GM19324 (cell line): Measurements from ENCODE around the gene SYNE2.
"Not testable (repeated sequence)": the region's sequence is repeated elsewhere in the genome, so short reads cannot be mapped to it uniquely, and the experiment has no call there.

Experiments
- ATAC-seq: cut with Tn5 transposase; IDR thresholded peaks from one replicate; pipeline ENCODE4 v1.9.1; 2021; ENCODE audit warnings: mild to moderate bottlenecking, moderate library complexity; ENCODE audit not compliant: unreplicated experiment, low FRiP score

Gene SYNE2

DNA sequence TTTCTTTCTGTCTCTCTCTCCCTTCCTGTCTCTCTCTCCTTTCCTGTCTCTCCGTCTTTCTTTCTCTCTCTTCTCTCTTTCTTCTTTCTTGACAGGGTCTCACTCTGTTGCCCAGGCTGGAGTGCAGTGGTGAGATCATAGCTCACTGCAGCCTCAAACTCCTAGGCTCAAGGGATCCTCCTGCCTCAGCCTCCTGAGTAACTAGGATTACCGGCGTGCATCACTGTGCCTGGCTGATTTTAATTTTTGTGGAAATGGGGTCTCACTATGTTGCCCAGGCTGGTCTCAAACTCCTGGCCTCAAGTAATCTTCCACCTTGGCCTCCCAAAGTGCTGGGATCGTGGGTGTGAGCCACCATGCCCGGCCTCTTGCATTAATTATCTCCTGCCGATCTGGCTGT is 358.1 kb downstream of the SYNE2 start:
- ATAC-seq: not testable (repeated sequence)

DNA sequence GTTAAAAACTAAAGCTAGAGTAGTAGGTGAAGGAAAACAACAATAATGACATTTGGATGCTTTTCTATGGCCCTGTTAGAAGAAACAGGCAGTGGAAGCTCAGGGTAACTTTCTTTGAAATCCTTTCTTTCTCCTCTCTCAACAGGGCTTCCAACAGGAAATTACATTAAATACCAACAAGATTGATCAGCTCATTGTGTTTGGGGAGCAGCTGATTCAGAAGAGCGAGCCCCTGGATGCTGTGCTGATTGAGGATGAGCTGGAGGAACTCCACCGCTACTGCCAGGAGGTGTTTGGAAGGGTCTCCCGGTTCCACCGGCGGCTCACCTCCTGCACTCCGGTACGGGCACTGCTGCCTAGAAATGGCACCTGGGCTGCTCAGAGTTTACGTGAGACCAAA is 359.9 kb downstream of the SYNE2 start:
- no peak for ATAC-seq

DNA sequence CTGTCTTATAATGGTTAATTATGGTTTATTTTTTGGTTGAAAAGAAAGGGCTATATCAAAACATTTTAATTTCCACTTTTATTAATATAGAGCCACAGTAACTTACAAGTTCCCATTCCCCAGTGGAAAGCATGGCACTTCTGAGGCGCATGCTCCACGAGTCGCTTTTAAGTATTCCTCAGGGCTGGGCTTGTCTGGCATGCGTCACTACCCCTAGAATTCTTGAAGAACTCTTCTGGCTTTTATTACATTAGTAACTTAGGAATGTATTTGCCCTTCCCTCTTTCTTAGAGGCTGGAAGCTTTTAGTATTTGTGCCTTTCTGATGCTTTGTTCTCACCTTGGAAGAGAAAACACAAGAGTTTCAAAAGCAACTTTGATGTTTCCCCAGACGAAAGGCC is 360.3 kb downstream of the SYNE2 start:
- no peak for ATAC-seq

DNA sequence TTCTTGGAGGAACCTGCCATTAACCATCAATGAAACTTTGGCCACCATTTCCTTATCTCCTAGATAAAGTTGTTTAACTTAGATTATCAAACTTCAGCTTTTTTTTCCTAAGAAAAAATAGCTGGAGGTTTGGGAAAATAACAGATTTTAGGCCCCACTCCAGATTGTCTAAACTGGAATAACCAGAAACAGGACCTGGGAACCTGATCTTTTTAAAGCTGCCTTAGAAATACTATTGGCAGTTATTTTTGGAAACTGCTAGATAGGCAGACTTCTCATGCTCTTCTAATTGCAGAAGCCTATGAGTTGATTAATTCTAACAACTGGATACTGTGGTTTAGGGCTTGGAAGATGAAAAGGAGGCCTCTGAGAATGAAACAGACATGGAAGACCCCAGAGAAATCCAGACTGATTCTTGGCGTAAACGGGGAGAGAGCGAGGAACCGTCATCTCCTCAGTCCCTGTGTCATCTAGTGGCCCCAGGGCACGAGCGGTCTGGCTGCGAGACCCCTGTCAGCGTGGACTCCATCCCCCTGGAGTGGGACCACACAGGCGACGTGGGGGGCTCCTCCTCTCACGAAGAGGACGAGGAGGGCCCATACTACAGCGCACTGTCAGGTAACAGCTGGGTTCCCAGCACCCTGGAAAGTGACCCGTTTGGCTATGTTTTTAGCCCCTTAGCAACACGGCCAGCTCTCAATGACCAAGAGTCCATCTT is 361.2 kb downstream of the SYNE2 start:
- no peak for ATAC-seq

DNA sequence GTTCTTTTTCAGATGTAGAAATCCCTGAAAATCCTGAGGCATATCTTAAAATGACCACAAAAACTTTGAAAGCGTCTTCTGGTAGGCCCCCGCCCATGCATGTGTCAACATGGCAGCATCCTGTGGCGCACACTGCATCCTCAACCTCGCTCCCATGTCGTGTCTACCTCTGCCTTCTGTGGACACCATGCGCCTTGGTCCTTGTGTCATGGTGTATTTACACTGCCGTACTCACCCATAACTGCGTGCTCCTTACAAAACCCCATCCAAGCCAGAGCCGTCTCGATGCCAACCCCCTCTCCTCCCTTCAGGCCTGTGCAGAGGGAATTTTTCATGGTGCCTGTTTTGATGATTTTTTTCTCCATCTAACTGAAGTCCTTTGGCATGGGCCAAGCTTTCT is 362.5 kb downstream of the SYNE2 start:
- ATAC-seq: no peak

DNA sequence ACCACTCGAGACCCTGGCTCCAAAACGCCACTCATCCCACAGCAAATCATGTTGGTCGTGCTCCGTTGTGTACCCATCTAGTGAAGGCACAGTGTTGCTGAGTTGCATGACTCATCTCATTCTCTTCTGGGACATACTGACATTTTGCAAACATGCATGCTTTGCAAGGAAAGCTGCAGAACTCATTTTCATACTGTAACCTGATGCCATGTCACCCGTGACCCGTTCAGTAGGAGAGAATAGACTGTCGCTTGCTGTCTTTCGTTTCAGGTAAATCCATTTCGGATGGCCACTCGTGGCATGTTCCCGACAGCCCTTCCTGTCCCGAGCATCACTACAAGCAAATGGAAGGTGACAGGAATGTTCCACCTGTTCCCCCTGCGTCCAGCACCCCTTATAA is 363.2 kb downstream of the SYNE2 start:
- ATAC-seq: no peak

DNA sequence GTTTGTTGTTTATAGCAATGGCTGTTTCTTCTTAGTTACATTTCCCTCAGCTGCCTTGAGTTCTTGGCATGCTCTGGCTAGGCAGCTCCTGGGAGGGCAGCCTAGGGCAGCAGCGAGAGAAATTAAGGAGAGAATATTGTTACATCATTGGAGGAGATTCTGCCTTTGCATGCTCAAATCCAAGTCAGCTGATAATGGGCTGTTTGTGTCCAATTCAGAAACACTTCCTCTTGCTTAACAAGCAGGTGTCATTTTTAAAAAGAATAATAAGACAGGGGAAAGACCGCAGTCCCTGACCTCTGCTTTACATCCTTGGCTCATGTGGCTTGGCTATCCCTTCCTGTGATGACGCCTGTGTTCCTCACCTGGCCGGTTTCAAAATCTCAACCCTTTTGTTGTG is 364.5 kb downstream of the SYNE2 start:
- no peak for ATAC-seq

DNA sequence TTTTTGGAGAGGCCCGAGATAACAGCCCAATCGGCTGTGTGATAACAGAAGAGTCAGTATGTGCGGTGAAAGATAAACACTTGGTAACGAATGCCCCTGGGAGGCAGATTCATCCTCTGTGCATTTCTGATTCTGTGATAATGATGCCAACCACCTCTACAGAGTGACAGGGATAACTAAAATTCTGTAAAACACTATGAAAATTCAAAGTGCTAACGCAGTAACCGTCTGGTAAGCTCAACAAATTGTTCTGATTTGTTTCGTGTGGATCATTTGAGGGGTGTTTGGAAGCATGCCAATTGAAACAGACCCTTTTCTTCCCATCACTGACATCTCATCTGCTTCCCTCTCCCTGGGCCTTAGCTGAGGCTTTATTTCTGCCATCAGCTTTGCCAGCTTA is 365.0 kb downstream of the SYNE2 start:
- ATAC-seq: no peak

DNA sequence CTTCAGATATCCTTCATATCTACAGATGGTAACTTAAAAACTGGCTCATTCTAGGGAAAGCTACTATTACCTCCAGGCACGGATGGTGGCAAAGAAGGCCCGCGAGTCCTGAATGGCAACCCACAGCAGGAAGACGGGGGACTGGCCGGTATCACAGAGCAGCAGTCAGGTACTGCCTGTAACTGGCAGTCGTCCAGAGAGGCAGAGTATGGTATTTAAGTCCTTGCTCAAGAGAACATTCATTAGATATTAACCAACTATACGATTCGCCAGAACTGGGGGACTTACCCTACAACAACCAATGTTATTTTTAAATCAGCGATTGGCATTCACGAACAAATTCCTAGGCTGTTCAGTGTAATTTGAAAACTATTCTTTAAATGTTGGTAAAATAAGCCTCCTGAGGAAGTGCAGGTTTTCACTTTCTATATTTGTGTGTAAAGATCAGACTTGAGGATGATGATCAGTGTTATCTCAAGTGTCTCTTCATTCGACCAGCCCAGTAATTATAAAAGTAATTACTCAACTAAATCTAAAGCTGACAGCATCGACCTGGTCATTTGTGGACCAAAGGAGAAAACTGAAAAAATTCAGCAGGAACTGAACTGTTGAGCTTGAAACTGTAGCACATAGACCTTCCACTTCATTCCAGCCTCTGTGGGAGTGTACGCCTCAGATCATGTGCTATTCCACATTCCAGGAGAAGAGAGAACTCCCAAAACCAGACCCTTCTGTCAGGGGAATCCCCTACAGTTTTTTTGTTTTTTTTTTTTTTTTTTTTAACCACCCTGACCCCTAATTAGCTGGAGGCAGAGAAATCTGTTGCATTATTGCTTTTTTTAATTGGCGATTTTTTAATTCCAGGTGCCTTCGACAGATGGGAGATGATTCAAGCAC is 365.8 kb downstream of the SYNE2 start:
- no peak for ATAC-seq

DNA sequence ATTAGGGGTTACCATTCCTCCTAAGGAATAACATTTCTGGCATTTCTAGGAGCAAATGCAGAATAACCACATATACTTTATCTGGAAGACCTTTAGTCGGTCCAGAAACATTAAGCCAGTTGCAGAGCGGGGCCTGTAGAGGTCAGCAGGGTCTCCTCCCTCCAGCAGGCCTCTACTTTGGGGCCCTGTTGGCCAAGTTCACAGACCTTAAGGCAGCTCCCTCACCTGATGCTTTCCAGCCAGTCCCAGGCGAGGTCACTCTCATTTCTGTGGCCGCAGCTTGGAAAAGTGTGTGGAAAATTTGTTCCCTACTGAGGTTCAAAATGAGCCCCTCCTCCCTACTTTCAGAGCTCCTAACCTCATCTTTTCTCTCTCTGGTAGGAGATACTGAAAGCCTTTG is 367.3 kb downstream of the SYNE2 start:
- no peak for ATAC-seq

DNA sequence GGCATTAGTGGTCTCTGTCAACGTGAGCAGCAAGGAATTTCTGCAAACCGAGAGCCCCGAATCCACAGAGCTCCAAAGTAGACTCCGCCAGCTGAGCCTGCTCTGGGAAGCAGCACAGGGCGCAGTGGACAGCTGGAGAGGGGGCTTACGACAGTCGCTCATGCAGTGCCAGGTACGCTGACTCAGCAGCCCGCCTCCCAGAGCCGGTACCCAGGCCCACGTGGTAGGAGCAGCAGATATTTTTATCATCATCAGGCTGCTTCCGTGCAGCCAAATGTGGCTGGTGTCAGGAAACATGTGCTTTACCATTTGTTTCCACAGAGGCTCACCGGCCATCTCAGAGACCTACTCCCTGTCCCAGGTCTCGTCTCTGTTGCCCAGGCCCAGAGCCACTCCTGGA is 367.7 kb downstream of the SYNE2 start:
- ATAC-seq: no peak

DNA sequence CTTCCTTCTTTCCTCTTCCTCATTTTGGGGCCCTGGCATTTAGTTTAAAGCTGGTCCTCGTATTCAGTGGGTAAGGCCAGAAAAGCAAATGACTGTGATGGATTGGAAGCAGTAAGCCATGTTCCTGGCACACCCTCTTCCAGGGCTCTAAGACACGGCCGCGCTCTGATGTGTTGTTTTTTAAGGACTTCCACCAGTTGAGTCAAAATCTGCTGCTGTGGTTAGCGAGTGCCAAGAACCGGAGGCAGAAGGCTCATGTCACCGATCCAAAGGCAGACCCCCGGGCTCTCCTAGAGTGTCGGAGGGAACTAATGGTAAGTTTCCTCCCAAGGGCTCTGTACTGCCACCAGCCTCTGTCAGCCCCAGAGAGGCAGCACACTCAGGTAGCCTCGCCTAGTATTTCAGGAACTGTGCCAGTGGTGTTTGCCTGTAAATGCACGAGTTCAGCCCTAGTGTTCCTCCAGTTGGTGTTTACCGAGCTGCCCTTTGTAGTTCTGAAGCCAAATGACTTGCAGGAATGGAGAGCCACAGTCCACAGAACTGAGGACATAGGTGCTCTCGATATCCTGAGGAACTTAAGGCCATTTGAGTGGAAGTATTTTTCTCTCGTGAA is 368.7 kb downstream of the SYNE2 start:
- no peak for ATAC-seq

DNA sequence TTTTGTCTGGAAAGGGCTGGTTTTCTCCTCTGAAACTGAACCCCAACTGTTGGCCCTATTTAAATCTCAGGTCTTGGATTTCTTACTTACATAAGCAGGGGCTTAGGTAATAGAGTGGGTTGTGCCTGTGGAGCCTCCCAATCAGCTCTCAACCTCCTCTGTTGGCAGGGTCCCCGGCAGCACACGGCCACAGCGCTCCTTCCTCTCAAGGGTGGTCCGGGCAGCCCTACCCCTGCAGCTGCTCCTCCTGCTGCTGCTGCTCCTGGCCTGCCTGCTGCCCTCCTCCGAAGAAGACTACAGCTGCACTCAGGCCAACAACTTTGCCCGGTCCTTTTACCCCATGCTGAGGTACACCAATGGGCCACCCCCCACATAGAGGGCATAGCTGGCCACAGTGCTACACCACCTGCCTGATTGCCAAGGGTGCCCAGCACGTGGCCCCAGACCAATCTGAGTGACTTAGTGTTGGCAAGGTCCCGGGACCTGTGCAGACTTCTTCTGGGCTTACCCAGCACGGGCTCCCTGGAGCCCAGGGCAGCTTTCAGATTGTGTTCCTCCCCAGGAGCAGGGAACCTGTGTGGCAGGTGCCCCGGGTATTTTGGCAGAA is 372.4 kb downstream of the SYNE2 start:
- ATAC-seq: no peak

DNA sequence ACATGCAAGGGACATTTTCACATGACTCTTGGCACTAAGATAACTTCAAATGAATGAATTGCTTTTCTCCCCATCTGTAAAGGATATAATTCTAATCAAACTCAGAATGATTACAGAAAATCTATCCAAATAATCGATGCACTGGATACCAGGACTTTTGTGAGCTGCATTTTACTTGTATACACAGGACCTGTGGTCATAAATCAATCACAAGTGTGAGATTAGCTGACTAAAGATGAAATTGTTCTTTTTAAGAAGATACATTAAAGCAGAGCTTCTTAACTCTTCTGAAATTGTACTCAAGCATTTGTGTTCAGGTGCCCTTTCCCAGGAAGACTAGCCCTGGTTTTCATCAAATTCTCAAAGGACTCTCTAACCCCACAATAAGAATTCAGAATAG is 375.1 kb downstream of the SYNE2 start:
- no peak for ATAC-seq

DNA sequence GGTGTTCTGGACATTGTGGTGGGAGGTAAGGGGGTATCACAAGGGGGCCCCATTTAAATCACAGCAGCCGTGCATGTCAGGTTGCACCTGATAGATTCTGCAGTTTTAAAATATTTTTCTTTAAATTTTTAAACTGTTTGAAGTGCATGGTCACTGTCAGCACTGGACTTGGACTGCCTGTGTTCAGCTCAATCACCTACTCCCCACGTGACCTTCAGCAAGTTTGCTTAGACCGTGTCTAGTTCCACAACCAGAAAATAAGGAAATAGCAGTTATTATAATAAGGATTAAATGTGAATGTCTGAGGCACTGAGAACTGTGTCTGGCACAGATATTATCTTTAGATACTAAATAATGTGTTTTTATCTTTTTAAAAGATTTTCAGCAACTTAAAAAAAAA is 376.7 kb downstream of the SYNE2 start:
- no peak for ATAC-seq

DNA sequence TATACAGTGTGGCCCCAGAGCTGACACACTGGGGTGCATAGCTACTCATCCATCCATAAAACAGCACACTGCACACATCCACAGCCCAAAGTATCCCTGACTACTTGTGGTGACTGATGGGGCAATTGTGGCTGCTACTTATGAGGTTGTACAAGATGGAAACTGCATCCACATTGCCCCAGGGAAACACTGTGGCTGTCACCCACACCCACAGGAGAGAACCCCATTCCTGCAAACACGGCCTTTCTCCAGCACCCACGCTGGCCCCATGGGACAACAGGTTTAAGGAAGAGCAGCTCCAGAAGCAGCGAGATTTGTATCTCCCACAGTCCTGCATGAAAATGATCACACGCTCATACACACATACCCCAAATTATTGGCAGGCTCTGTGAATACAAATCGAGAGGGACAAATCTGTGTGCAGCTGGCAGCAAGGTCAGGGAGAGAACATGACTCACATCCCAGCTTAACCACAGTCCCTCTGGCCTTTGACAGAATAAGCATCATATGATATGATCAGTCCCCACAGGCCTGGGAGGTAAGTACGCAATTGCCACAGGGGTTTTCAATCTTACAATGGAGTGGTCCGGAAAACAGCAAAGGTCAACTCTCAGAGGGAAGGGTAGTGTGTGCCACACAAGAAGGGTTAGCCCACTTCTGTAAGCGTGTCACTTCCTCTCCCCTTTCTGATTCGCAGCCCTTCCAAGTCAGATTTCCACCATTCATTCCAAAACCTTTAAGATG is 379.5 kb downstream of the SYNE2 start:
- no peak for ATAC-seq

DNA sequence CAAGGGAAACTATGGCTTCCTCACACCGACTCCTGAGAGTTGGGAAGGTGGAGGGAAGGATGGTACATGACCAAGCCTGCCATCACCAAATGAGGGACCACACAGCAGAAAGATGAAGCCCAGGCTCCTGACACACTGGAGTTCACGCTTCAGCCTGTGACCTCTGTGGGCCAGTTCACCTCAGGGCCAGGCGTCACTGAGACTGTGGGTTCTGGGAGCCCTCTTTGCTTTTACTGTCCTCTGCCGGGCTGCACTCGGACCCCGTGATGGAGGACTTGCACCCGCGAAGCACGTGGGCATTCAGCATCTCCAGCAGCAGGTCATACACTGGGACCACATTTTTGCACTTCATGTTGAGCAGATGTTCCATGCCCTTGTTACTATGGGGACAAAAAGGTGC is 380.1 kb downstream of the SYNE2 start:
- ATAC-seq: no peak

DNA sequence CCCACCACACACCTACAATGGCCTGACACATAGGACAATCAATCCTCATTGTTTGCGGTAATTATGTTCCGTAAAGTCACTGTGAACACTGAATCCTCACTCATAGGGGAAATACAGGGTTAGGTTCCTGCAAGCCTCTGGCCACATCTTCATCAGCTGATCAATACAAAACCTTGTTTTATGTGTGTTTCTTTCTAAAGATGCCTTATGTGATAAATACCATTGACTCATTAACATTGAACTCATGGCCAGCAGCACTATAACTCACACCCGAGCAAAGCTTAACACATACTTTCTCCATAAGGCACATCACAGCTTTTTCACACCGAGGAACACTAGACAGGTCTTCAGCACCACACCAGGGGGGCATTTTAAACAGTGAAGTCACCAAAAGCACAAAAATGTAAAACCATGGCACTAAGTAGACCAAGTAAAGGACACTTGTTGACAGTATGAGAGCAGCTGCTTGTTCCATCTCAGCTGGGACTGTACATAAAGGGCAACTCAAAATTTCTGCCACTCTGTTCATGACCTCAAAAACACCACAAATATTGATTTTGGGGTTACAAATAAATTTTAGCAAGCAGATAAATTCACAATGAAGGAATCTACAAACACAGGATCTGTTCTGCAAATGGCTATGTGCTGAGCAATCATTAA is 380.9 kb downstream of the SYNE2 start:
- ATAC-seq: no peak

DNA sequence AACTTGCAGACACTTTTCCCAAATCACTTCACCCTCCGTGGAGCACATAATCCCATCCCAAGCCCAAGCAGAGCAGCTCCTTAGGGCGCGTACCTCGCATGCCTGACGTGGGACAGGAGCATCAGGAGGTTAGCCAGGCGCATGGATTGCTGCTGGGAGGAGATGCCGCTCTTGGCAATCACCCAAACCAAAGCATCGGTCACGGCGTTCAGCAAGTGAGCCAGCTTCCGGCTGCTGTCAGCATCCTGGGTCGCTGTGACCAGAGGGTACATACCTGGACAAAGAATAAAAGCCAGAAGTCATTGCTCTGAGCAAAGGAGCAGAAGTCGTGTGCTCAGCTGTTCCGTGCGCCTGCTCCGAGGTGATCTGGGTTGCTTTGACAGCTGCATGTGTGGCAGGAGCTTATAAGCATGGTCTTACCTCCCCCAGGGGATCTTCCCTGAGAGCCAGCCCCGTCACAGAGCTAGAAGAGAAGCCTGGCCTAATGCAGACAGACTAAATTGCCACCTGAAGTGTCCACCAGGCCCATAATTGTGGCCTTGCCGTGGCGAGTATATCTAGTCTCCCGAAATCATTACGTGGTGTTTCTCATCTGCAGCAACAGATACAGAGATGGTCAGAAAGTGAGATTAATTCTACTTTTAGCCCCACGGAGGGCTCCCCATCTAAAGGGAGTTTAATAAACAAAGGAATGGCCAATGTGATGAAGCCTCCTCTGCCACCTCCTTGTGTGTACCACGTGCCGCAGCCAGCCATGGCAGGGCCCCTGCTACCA is 382.3 kb downstream of the SYNE2 start:
- no peak for ATAC-seq
